ENCODE results near the gene GABARAP.
"Not testable (repeated sequence)": the region's sequence is repeated elsewhere in the genome, so short reads cannot be mapped to it uniquely, and the experiment has no call there.

GABARAP gene

GRCh38 chr17:7261379-7262191, 19.3 kb upstream of the GABARAP start:
- in situ Hi-C loops (cut with MboI; ENCODE audit: low sequenced_read_pairs), result no loop called here

- in situ Hi-C loops (cut with MboI; ENCODE audit: low sequenced_read_pairs), result no loop called here
Measured at GRCh38 chr17:7260651-7261378, 18.6 kb upstream of the GABARAP start.

- in situ Hi-C loops (cut with MboI; ENCODE audit: low sequenced_read_pairs), result no loop called here
Measured at GRCh38 chr17:7260151-7260550, 17.9 kb upstream of the GABARAP start.

GRCh38 chr17:7259555-7259889, 17.3 kb upstream of the GABARAP start:
- in situ Hi-C loops (cut with MboI; ENCODE audit: low sequenced_read_pairs), result no loop called here

- in situ Hi-C loops (cut with MboI; ENCODE audit: low sequenced_read_pairs), result no loop called here
Measured at GRCh38 chr17:7258731-7259554, 16.7 kb upstream of the GABARAP start.

- in situ Hi-C loops (cut with MboI; ENCODE audit: low sequenced_read_pairs), result no loop called here
Measured at GRCh38 chr17:7256766-7257456, 14.7 kb upstream of the GABARAP start.

GRCh38 chr17:7254511-7254910, 12.3 kb upstream of the GABARAP start:
- in situ Hi-C loops (cut with MboI; ENCODE audit: low sequenced_read_pairs), result no loop called here

- in situ Hi-C loops (cut with MboI; ENCODE audit: low sequenced_read_pairs), result no loop called here
Measured at GRCh38 chr17:7253082-7253481, 10.8 kb upstream of the GABARAP start.

GRCh38 chr17:7252176-7253043, 10.2 kb upstream of the GABARAP start, which contains the start of gene ELP5:
Gene ELP5, plus strand, starts transcription at chr17:7252215. Its CDS starts 336 bp downstream, at chr17:7252551.
- in situ Hi-C loops (cut with MboI; ENCODE audit: low sequenced_read_pairs), result no loop called here

GRCh38 chr17:7251661-7252175, 9.5 kb upstream of the GABARAP start, which contains the start of gene CTDNEP1:
Gene CTDNEP1, minus strand, starts transcription at chr17:7251734. Its CDS starts 438 bp downstream, at chr17:7251296.
- in situ Hi-C loops (cut with MboI; ENCODE audit: low sequenced_read_pairs), result no loop called here

- in situ Hi-C loops (cut with MboI; ENCODE audit: low sequenced_read_pairs), result no loop called here
Measured at GRCh38 chr17:7250695-7251627, 8.7 kb upstream of the GABARAP start.

- in situ Hi-C loops (cut with MboI; ENCODE audit: low sequenced_read_pairs), result no loop called here
Measured at GRCh38 chr17:7249830-7250229, 7.6 kb upstream of the GABARAP start.

- in situ Hi-C loops (cut with MboI; ENCODE audit: low sequenced_read_pairs), result no loop called here
Measured at GRCh38 chr17:7249214-7249613, 7.0 kb upstream of the GABARAP start.

GRCh38 chr17:7248796-7249195, 6.5 kb upstream of the GABARAP start:
- in situ Hi-C loops (cut with MboI; ENCODE audit: low sequenced_read_pairs), result no loop called here

- in situ Hi-C loops (cut with MboI; ENCODE audit: low sequenced_read_pairs), result no loop called here
Measured at GRCh38 chr17:7246779-7247178, 4.5 kb upstream of the GABARAP start.

- in situ Hi-C loops (cut with MboI; ENCODE audit: low sequenced_read_pairs), result not testable (repeated sequence)
Measured at GRCh38 chr17:7243838-7244237, 1.6 kb upstream of the GABARAP start.

GRCh38 chr17:7243453-7243729, 1.1 kb upstream of the GABARAP start:
- in situ Hi-C loops (cut with MboI; ENCODE audit: low sequenced_read_pairs), result no loop called here

GRCh38 chr17:7242717-7243452, 636 bp upstream of the GABARAP start:
- in situ Hi-C loops (cut with MboI; ENCODE audit: low sequenced_read_pairs), result no loop called here
